Testis (tissue), 2 donors: ENCODE measurements around the gene PSG6.
"Not testable (repeated sequence)": the region's sequence is repeated elsewhere in the genome, so short reads cannot be mapped to it uniquely, and the experiment has no call there.

ENCODE experiments used
- POLR2A ChIP-seq: fragments of 450-650 bp; IDR thresholded peaks from one replicate; pipeline ENCODE4 v1.6.1; 2017; ENCODE audit warnings: antibody characterized with exemption, mild to moderate bottlenecking, moderate library complexity
- TF ChIP-seq, protein P1 (sequence below), 3 experiments: fragments of 450-650 bp in 2 of 3; fragments of 200-600 bp in 1 of 3; sonication (generic) in 1 of 3; IDR thresholded peaks; one replicate each; pipeline ENCODE4 v1.5.1; 2016 to 2019; ENCODE audit warnings: antibody characterized with exemption in 3 of 3, mild to moderate bottlenecking in 2 of 3, moderate library complexity in 1 of 3

GRCh38 chr19:42919070-42919756, 1.5 kb upstream of the PSG6 start:
- not testable (repeated sequence) for TF ChIP-seq POLR2A
- TF ChIP-seq, protein P1, sequence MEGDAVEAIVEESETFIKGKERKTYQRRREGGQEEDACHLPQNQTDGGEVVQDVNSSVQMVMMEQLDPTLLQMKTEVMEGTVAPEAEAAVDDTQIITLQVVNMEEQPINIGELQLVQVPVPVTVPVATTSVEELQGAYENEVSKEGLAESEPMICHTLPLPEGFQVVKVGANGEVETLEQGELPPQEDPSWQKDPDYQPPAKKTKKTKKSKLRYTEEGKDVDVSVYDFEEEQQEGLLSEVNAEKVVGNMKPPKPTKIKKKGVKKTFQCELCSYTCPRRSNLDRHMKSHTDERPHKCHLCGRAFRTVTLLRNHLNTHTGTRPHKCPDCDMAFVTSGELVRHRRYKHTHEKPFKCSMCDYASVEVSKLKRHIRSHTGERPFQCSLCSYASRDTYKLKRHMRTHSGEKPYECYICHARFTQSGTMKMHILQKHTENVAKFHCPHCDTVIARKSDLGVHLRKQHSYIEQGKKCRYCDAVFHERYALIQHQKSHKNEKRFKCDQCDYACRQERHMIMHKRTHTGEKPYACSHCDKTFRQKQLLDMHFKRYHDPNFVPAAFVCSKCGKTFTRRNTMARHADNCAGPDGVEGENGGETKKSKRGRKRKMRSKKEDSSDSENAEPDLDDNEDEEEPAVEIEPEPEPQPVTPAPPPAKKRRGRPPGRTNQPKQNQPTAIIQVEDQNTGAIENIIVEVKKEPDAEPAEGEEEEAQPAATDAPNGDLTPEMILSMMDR (IDR thresholded peaks at IDR 0.05): not testable (repeated sequence)
